NK-92 treated with Interleukin-12 subunit alpha and Interleukin-12 subunit beta, amount 100 ng/mL, for 24 hours (cell line): ENCODE measurements around the gene DHRS1.
"Not testable (repeated sequence)": the region's sequence is repeated elsewhere in the genome, so short reads cannot be mapped to it uniquely, and the experiment has no call there.

Source experiments
- DNase-seq: peaks from one replicate; lab custom pipeline; 2025; lab: John Stamatoyannopoulos, UW

Gene DHRS1

GRCh38 chr14:24247422-24247821 lies 52.2 kb downstream of the DHRS1 start:
- no peak for DNase-seq

GRCh38 chr14:24246765-24247212 lies 52.8 kb downstream of the DHRS1 start:
- no peak for DNase-seq

GRCh38 chr14:24245350-24245749 lies 54.2 kb downstream of the DHRS1 start:
- not testable (repeated sequence) for DNase-seq

- no peak for DNase-seq
Observed at GRCh38 chr14:24243336-24243836, 56.2 kb downstream of the DHRS1 start.

GRCh38 chr14:24241829-24242443 lies 57.6 kb downstream of the DHRS1 start:
- peak; percentile 96 for DNase-seq
